NCI-H460 (cell line): Measurements from ENCODE around the gene KRTAP29-1. TPM values are rescaled to one million over a fixed set of nuclear protein-coding genes. Genes with fewer than 3 reads are reported as not detected.

Experiments
- DNase-seq: peaks from one replicate; pipeline ENCODE4 v3.0.0-alpha.2; 2016; ENCODE audit warnings: low read depth; ENCODE audit errors: extremely low read depth
- total RNA-seq: library from RNA; depleted of rRNA; stranded (reverse); fragments of >200 nt; shearing (Covaris generic); gene quantifications from 2 replicates; pipeline ENCODE4 v1.2.3, GENCODE V29; 2014

KRTAP29-1 gene
- total RNA-seq, 1 experiment from 2014 or later: not detected

GRCh38 chr17:41329279-41329948, 26.8 kb upstream of the KRTAP29-1 start:
- peak; percentile 40 for DNase-seq

- no peak for DNase-seq
These were observed 25.6 kb upstream of the KRTAP29-1 start for GRCh38 chr17:41328207-41328606.

GRCh38 chr17:41327411-41328120, 24.9 kb upstream of the KRTAP29-1 start:
- no peak for DNase-seq

GRCh38 chr17:41326173-41327145, 23.8 kb upstream of the KRTAP29-1 start:
- DNase-seq: no peak

- DNase-seq: no peak
These were observed 23.0 kb upstream of the KRTAP29-1 start for GRCh38 chr17:41325611-41326010.

- no peak for DNase-seq
These were observed 22.5 kb upstream of the KRTAP29-1 start for GRCh38 chr17:41325126-41325525.

GRCh38 chr17:41324180-41325075, 21.8 kb upstream of the KRTAP29-1 start:
- no peak for DNase-seq

GRCh38 chr17:41322903-41323895, 20.5 kb upstream of the KRTAP29-1 start:
- DNase-seq: no peak

- DNase-seq: peak; percentile 30
These were observed 19.6 kb upstream of the KRTAP29-1 start for GRCh38 chr17:41322094-41322902.

GRCh38 chr17:41318231-41318630, 15.6 kb upstream of the KRTAP29-1 start:
- no peak for DNase-seq

GRCh38 chr17:41315814-41316445, 13.3 kb upstream of the KRTAP29-1 start:
- no peak for DNase-seq

- DNase-seq: no peak
These were observed 12.6 kb upstream of the KRTAP29-1 start, which contains the start of gene KRTAP17-1 for GRCh38 chr17:41315204-41315794. KRTAP17-1 (minus strand) TSS chr17:41315710; CDS start chr17:41315650, 60 bp downstream.

GRCh38 chr17:41311111-41311510, 8.5 kb upstream of the KRTAP29-1 start:
- DNase-seq: no peak

- no peak for DNase-seq
These were observed 6.3 kb upstream of the KRTAP29-1 start, which contains the start of gene KRTAP16-1 for GRCh38 chr17:41308918-41309359. KRTAP16-1 (minus strand) TSS chr17:41309309; CDS start chr17:41309253, 56 bp downstream.

- no peak for DNase-seq
These were observed 5.7 kb upstream of the KRTAP29-1 start for GRCh38 chr17:41308251-41308917.

- DNase-seq: no peak
These were observed 5.0 kb upstream of the KRTAP29-1 start for GRCh38 chr17:41307647-41308046.
